ENCODE results near the gene CLDN3.

- TF ChIP-seq CTCF (conservative IDR thresholded peaks at IDR 0.05 in 1 of 2, IDR thresholded peaks at IDR 0.05 in 1 of 2; ENCODE audit: extremely low read depth in 1 of 2, insufficient read depth in 1 of 2, low read depth in 1 of 2, low read length in 2 of 2) (no peak), EZH2 (IDR thresholded peaks at IDR 0.05; ENCODE audit: borderline replicate concordance, low read length) (no peak)
Observed at GRCh38 chr7:73741600-73741999, 28.5 kb downstream of the CLDN3 start.
